DMS 273 (cell line): ENCODE results near the gene MSMP.

Experiments used
- DNase-seq: peaks from one replicate; lab custom pipeline; 2025; ENCODE audit not compliant: unreplicated experiment; lab: John Stamatoyannopoulos, UW

The MSMP gene, protein sequence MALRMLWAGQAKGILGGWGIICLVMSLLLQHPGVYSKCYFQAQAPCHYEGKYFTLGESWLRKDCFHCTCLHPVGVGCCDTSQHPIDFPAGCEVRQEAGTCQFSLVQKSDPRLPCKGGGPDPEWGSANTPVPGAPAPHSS

GRCh38 chr9:35754264-35754663 is at the start of gene MSMP:
Gene MSMP, minus strand, starts transcription at chr9:35754276. Its CDS starts 147 bp downstream, at chr9:35754129.
- DNase-seq = no peak

DNA sequence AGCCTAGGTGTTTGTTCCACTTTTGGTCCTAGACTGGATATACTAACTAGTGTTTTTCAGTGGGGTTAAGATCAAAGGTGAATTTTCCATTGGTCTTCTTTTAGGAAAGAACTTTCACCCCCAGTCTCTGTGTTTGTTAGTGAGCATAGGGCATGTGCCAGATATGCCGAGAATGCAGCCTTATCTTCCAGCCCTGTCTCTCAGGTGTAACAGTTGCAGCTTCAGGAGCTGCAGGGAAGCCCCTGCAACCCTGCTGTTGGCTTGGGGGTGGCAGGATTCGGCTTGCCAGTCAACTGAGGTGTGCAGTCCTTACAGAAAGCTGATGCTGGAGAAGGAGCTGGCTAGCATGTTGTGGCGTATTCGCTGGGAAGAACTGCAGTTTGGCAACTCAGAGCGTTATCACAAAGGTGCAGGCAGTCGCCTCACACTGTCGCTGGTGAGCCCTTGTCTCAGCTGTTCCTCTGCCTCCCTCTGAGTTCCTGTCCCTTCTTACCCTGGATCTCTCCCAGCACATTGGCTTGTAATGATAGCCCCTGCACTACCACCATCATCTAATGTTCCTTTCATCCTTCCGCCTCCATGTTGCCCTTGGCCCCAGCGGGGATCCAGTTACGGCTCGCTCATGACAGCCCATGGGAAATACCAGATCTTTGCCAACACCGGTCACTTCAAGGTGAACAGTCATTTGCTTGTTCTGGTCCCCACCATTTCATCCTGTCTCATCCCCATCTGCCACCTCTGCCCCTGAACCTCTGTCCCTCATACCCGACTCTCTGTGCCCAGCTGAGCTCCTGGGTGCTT is 47.5 kb upstream of the MSMP start:
- no peak for DNase-seq

- no peak for DNase-seq
Measured at GRCh38 chr9:35800530-35800929, 46.5 kb upstream of the MSMP start.

GRCh38 chr9:35798658-35799374 is 44.7 kb upstream of the MSMP start:
- no peak for DNase-seq

DNA sequence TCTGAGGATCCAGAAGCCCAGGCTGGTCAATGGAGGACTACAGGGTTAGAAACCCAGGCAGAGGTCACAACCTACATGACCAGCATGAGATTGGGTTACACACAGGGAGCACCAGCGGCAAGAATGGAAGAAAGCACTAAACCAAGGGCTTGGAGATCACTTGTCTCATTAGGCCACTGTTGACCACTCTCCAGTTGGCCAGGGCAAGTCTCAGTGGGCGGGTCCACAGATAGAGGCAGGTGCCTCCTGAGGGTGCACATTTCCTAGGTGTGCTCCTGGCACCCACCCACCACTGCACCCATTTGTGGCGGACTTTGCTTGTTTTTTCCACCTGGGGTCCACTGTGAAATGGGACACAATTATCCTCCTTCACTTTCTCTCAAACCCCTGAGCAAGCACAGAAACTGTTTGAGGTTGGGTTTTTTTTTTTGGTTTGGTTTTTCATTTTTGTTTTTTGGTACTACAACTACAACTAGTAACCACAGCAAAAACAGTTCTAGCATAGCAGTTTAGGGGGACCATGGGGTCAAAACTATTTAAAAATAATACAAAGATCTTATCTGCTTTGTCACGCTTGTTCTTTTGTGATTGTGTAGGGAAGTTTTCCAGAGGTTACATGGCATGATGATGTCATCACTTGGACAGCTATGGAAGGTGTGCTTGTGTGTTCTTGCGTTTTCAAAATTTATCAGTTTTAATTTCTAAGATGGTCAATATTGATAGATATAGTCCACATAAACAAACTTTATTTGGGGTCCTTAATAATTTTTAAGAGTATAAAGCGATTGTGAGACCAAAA is 43.4 kb upstream of the MSMP start:
- DNase-seq = no peak

DNA sequence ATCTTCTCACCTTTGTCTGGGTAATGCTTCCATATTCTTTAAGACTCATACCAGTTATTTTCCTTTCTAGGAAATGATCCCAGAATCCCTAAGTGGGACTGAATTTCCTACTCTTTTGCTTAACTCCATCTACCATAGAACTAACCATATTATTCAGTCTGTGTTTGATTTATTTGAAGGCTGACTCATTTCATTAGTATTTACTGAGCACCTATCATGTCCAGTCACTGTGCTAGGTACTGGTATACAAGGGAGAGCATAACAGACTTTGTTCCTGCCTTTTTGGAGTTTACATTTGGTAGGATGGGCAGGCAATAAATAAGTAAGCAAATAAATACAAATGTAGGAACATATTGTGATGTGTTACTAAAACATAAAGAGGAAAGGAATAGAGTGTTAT is 41.6 kb upstream of the MSMP start:
- no peak for DNase-seq

DNA sequence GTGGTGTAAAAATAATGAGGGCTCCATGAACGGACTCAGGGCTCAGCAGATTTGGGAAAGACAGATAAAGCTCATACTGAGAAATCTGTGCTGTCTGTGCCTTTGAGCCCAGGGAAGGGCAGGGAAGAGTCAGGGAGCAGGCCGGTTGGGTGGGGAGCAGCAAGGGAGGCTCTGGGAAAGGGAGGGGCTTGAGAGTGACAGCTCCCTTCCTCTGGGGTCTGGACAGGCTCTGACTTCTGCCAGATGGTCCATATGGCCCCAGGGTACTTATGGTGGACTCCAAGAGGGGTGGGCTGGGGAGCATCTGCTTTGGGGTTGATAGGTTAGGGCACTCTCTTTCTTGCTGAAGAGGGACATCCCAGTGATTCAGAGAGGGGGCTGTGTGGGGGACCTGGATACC is 39.4 kb upstream of the MSMP start:
- DNase-seq = no peak

GRCh38 chr9:35792826-35793225 is 38.8 kb upstream of the MSMP start:
- DNase-seq = no peak

- no peak for DNase-seq
Measured at GRCh38 chr9:35792024-35792813, 38.1 kb upstream of the MSMP start.

GRCh38 chr9:35791297-35791921 is 37.3 kb upstream of the MSMP start, which contains the start of gene NPR2:
Gene NPR2, plus strand, starts transcription at chr9:35791591. Its CDS starts 818 bp downstream, at chr9:35792409.
- peak; percentile 29 for DNase-seq

DNA sequence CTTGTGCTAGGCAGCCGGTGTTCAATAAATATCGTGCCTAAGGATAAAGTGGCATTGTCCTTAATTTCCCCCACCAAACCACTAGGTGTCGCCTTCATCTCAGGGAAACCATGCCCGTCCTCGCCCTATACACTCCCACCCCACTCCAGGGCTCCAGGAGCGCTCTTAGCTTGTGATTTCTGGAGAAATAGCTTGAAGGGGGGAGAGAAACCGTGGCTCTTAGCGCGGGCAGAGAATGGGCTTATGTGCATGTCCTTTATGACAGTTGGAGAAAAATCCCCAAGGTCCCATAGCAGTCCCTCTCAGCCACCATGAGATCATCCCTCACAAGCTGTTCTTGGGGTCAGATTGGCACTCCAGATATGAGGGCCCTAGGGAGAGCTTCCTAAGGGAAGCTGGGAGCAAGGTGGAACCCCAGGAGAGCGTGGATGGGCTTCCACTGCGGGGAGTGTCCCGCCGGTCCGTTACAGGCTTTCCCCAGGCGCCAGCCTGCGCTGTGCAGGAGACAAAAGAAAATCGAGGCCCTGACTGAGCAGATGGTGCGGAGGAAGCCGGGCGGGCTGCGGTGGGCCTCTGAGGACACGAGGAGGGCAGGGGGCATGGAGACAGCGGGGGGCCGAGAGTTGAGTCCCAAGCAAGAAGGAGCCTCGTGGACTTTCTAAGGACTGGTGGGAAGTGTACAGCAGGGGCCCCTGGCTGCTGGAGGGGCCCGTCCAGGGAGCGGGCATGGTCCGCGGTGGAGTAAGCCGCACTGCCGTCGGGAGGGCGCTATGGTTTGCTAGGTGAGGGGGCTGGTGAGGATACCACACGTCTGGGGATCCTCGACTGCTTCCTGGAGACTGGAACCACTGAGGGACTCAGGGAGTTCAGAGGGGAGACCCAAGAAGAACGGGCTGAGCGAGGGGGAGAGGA is 36.6 kb upstream of the MSMP start:
- peak; percentile 87 for DNase-seq

- no peak for DNase-seq
Measured at GRCh38 chr9:35790025-35790384, 35.9 kb upstream of the MSMP start.

- no peak for DNase-seq
Measured at GRCh38 chr9:35789541-35789940, 35.5 kb upstream of the MSMP start.

- no peak for DNase-seq
Measured at GRCh38 chr9:35783418-35783817, 29.3 kb upstream of the MSMP start.

- DNase-seq = no peak
Measured at GRCh38 chr9:35781066-35781465, 27.0 kb upstream of the MSMP start.

DNA sequence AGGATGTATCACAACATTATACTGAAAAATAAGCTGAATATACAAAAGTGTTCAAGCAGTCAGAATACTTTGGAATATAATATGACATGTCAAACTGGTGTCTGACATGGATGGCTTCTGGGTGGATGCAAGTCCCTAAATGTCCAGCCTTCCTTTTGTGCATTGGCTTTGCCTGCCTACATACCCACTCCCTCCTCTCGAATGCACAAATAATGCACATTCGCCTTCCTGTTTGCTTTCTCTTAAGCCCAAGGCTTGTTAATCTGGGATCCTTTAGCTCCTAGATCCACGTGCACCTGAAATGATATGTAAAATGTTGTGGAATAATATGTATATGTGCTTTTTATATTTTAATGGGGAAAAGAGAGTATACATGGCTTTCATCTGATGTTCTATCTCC is 24.4 kb upstream of the MSMP start:
- DNase-seq = no peak

GRCh38 chr9:35776018-35776417 is 21.9 kb upstream of the MSMP start:
- DNase-seq = peak; percentile 32

GRCh38 chr9:35774907-35775635 is 21.0 kb upstream of the MSMP start:
- peak; percentile 69 for DNase-seq
